ENCODE data around the gene STK26.
"Not testable (repeated sequence)": the region's sequence is repeated elsewhere in the genome, so short reads cannot be mapped to it uniquely, and the experiment has no call there.

STK26 gene

DNA sequence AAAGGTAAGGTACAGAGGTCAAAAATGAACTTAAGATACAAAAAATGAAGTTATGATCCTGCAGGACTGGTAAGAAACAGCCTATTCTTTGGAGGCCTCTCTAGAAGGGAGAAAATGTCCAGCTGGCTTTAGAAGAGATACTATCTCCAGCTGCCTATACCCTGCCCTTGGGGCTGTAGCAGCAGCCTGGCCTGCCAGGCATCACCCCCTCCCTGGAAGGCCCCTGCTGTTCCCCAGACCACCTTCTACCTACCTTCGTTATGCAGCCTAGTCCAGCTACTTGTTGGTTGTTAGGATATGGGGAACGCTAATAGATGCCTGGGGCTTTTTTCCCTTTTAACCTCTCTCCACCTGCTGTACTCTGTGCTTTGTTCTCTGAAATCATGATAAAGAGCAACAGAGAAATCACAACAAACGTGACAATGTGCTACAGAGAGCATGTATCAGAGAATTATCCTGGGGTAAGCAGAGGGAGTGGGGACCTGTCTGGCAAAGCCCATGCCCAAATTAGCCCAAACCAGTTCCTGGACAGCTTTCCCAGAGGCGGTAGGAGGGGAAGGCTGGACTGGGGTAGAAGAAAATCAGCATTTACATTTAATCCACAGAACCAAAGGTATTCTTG is 70.2 kb downstream of the STK26 start:
- DNase-seq (ENCODE audit: low read depth in 2 of 2), result no peak

DNA sequence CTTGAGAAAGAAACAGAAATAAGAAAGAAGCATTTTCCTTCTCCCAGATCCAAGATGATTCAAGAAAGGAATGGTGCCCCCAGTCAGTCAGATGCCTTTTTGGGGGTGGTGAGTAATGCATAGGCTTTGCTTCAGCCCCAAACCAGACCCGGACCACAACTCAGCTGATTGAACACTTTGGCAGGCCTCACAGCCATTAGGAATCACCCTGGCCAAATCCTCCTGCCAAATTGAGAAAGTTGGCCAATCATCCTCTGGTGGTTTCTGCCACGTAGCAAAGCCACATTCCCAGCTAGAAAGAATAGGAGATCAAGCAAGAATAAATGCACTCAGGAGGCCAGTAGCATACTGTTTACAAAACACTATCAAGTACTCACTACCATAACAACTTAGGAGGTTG is 71.1 kb downstream of the STK26 start:
- no peak for DNase-seq (ENCODE audit: low read depth in 2 of 2)

DNA sequence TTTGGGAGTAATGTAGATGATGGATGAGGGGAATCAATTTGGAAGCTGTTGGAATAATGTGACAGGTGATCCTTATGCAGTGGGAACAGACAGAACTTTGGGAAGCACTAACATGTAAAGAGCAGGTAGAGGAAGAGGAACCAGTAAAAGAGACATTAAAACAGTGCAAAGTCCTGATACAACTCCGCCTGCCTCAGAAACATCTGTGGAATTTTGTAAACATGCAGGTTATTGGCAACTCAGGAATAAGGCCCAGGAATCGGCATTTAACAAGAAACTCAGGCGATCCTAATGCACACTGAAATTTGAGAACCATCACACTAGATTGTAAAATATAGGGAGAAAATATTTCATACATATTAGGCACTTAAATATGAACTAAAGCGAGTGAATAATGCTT is 75.6 kb downstream of the STK26 start:
- not testable (repeated sequence) for DNase-seq (ENCODE audit: low read depth in 2 of 2)

DNA sequence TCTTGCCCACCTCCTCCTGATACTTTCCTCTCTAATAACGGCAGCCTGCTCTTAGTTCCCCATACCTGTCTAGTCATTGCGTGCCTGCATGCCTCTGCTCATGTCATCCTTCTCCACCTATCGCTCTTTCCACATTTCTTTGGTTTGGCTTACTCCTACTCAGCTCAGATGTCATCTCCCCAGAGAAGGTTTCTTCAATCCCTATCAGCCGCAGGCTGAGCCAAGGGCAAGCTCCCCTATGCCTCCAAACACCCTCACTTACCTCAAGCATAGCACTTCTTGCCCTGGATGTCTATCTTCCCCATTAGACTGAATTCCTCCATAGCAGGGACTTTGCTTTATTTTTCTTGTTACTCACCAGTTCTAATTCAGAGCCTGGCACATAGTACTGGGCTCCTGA is 78.1 kb downstream of the STK26 start:
- DNase-seq (ENCODE audit: low read depth in 2 of 2), result no peak

DNA sequence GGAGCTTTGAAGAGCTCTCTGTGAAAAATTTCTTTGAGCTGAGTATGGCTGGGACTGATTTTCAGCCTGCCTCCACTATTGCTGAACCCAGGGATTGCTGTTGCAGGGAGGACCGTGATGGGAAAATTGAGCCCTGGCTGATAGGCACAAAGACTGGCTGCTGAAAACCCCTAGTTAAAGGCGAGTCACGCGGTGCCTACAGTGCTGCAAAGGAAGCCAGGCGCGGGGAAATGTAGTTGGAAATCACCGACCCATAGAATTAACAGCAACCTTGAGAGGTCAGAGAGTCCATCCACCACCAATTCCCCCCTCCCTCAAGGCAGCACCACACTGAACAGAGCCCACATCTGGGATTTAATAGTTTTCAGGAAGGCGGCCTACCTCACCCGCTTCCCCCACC is 78.7 kb downstream of the STK26 start:
- no peak for DNase-seq (ENCODE audit: low read depth in 2 of 2)

DNA sequence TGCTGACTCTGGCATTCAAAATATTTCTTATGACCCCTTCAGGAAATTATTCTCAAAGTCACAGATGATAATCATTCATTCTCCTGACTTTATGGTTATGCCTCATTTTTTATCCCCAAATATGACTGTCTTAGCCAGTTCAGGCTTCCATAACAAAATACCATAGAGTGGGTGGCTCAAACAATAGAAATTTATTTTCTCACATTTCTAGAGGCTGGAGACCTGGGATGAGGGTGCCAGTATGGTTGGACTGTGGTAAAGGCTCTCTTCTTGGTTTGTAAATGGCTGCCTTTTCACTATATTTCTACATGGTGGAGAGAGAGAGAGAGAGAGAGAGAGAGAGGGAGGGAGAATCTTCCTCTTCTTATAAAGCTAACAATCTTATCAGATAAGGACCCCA is 84.2 kb downstream of the STK26 start:
- DNase-seq (ENCODE audit: low read depth in 2 of 2), result no peak

DNA sequence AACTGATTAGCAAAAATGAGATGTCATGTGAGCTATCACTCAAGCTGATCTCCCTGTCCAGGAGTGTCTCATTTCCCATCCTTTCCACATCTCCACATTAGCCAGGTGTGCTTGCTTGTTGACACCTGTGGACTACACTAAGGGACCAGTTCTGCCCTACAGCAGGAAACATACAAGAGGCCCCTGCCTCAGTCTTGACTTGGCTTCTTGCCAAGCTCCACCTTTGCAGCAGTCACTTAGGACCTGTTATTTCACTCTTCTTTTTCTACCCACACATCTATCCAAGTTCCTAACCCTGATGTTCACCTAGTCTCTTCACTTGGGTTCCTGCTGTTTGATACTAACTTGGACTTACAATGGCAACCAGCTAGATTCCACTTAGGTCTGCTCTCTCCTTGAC is 91.5 kb downstream of the STK26 start:
- DNase-seq (ENCODE audit: low read depth in 2 of 2), result no peak

DNA sequence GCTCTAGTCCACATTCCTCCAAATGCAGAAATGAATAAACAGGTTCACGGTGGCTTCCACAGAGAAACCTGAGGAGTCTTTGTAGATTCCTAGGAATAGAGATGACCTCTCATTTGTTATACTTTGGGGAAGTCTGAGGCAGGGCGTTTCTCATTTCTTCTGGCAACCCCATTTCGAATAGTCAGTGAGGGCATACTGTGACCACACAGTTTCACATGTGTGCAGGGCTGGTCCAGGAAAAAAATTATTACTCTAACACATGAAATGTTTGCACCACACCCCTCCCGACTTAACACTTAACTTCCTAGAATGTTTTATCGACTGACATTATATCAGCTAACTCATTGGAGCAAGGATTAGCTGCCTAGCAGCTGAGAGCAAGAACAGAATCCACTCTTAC is 92.7 kb downstream of the STK26 start:
- no peak for DNase-seq (ENCODE audit: low read depth in 2 of 2)

DNA sequence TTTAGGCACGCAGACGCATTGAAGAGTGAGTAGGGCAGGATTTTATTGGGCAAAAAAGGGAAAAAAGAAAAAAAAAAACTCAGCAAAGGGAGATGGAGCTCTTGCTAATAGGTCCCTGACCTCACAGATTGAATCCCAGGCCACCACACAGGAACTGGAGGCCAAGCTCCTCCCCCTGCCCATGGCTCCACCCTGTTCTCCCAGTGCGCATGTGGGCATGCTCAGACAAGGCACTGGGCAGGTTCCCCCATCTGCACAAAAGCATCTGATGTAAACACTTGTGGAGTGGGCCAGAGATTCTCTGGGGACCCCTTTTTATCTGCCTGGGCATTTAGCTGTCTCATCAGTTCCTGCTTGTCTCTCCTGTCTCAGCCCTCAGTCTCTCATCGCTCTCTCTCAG is 95.3 kb downstream of the STK26 start:
- DNase-seq (ENCODE audit: low read depth in 2 of 2), result no peak

DNA sequence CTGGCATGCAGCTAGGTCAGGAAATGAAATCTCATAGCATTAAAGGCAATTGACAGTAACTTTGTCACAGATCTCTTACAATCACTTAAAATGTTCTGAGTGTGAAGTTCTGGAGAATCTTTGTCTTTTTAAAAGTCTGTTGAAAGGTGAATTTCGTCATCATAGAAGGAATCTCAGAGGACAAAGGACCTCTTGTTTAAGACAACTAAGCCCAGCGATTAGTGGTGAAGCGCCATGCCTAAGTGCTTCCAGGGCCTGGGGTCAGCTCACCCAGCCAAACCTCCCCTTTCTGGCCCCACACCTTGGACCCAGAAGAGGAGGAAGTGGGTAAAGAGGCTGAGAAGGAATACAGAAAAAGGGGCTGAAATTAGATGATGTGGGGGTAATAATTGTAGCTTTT is 96.2 kb downstream of the STK26 start:
- DNase-seq (ENCODE audit: low read depth in 2 of 2), result no peak

DNA sequence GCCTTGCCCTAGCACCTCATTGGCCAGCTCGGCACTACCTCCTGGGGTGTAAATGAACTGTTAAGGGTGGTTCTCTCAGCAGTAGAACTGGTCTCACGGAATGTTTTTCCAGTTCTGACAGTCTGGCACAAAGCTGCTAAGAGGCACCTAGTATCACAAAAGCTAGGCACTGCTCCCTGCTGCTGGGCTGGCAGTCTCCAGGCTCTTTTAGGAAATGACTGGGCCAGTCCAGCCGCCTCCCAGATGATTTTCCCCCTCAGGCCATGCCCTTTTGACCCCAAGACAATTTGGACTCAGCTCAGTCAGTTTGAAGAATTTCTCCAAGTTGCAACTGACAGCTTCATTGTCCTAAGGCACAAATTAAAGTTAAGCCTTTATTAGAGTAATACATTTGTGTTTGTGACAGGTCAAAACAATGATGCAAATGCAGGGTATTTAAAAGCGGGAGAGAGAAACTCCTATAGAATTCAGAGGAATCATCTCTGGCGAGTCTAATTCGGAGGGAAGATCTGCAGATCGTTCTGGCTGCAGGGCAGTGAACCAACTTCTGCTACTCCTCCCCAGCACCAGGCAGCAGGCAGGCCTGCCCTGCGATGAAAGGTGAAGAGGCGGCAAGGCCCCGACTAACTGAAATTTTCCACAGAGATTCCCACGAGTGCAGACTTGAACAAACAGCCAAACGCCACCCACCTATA is 96.9 kb downstream of the STK26 start:
- DNase-seq (ENCODE audit: low read depth in 2 of 2), result no peak

DNA sequence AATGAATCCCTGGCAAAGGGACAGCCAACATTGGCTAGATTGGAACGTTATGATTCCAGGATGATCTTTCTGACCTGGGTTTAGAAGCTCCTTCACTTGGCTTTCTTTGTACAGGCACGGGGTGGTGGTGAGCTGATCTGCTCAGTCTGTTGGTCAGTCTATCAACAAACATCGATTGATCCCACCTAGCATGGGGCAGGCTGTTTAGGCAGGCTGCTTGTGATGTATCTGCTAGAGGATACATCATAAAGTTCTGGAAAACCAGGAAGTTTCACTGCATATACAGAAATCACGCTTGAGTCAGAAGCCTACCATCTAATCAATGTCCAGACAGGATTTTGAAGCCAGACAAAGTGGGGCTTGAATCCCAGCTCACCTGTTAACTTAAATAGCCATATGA is 97.8 kb downstream of the STK26 start:
- DNase-seq (ENCODE audit: low read depth in 2 of 2), result no peak
